ENCODE data around the gene STRAP.

DNA sequence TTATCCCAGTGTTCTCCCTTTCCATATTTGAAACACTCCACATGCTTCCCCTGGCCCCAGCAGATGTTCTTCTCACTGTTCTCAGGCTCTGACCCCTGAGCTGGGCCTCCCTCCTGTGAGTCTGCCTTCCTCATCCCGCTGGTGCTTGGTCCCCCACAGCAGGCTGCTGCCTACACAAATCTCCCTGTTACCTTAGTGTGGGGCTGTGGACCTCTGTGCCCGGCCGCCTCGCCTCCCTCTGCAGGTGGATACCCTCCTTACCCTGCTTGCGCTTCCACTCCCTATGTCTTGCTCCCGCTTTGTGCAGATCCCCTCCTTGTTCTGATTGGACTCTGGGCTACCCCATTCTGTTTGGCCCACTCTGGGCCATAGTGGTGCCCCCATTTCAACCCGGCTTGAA, 35.9 kb downstream of the STRAP start:
- no peak for TF ChIP-seq TAF1 (conservative IDR thresholded peaks at IDR 0.05)
- TF ChIP-seq, protein P1, sequence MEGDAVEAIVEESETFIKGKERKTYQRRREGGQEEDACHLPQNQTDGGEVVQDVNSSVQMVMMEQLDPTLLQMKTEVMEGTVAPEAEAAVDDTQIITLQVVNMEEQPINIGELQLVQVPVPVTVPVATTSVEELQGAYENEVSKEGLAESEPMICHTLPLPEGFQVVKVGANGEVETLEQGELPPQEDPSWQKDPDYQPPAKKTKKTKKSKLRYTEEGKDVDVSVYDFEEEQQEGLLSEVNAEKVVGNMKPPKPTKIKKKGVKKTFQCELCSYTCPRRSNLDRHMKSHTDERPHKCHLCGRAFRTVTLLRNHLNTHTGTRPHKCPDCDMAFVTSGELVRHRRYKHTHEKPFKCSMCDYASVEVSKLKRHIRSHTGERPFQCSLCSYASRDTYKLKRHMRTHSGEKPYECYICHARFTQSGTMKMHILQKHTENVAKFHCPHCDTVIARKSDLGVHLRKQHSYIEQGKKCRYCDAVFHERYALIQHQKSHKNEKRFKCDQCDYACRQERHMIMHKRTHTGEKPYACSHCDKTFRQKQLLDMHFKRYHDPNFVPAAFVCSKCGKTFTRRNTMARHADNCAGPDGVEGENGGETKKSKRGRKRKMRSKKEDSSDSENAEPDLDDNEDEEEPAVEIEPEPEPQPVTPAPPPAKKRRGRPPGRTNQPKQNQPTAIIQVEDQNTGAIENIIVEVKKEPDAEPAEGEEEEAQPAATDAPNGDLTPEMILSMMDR (IDR thresholded peaks at IDR 0.05; ENCODE audit: low read depth, low read length, missing input control), result no peak
- TF ChIP-seq FOXA1 (IDR thresholded peaks at IDR 0.05), result no peak
- TF ChIP-seq SP1 (IDR thresholded peaks at IDR 0.05), result no peak
- TF ChIP-seq, protein P2, sequence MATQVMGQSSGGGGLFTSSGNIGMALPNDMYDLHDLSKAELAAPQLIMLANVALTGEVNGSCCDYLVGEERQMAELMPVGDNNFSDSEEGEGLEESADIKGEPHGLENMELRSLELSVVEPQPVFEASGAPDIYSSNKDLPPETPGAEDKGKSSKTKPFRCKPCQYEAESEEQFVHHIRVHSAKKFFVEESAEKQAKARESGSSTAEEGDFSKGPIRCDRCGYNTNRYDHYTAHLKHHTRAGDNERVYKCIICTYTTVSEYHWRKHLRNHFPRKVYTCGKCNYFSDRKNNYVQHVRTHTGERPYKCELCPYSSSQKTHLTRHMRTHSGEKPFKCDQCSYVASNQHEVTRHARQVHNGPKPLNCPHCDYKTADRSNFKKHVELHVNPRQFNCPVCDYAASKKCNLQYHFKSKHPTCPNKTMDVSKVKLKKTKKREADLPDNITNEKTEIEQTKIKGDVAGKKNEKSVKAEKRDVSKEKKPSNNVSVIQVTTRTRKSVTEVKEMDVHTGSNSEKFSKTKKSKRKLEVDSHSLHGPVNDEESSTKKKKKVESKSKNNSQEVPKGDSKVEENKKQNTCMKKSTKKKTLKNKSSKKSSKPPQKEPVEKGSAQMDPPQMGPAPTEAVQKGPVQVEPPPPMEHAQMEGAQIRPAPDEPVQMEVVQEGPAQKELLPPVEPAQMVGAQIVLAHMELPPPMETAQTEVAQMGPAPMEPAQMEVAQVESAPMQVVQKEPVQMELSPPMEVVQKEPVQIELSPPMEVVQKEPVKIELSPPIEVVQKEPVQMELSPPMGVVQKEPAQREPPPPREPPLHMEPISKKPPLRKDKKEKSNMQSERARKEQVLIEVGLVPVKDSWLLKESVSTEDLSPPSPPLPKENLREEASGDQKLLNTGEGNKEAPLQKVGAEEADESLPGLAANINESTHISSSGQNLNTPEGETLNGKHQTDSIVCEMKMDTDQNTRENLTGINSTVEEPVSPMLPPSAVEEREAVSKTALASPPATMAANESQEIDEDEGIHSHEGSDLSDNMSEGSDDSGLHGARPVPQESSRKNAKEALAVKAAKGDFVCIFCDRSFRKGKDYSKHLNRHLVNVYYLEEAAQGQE (IDR thresholded peaks at IDR 0.05), result no peak

Data from liver (tissue), 3 donors.